K562 (cell line): ENCODE measurements around the gene RAP1GAP2. TPM values are rescaled to one million over a fixed set of nuclear protein-coding genes. Genes with fewer than 3 reads are reported as not detected.

ENCODE experiments used
- ATAC-seq: fragments of 200-7000 bp; cut with Tn5 transposase; 3 replicates; pipeline ENCODE4 v1.9.1; 2020; ENCODE audit warnings: moderate library complexity
- BruUV-seq: library from RNA; stranded (reverse); fragments of 400-500 nt; replicated peaks from 2 replicates; lab custom pipeline; 2021; lab: Mats Ljungman, UMichigan
- CTCF ChIA-PET: fragments of 300-600 bp; formaldehyde crosslinking; extraction: SDS; loops from one replicate; lab custom pipeline; 2021; ENCODE audit warnings: low intra/inter-chr PET ratio; lab: Yijun Ruan, JAX
- POLR2A ChIA-PET: fragments of 300-600, 350-650 bp; sonication (Branson Sonifier 250); formaldehyde crosslinking; extraction: SDS; loops from one replicate; lab custom pipeline; 2021; ENCODE audit warnings: antibody characterized with exemption, inconsistent platforms; lab: Yijun Ruan, JAX
- DNase-seq, 4 experiments: peaks; one replicate each; pipeline versions ENCODE4 v3.0.0 to v3.0.0-alpha.2; 2011 to 2018; ENCODE audit warnings: low spot score in 3 of 4, mixed read lengths in 3 of 4; ENCODE audit errors: extremely low read depth in 1 of 4
- FAIRE-seq: peaks from 2 replicates; lab custom pipeline; 2011; peaks lifted over from hg19 to GRCh38; lab: Jason Lieb, UNC
- H2AFZ ChIP-seq: 2 replicates; pipeline ENCODE4 v1.6.0; 2011; ENCODE audit warnings: low read depth, low read length, control low read depth, inconsistent platforms
- H3K27ac ChIP-seq: fragments of 200-600 bp; 3 replicates; pipeline ENCODE4 v1.8.0; 2011; ENCODE audit warnings: low read depth, mild to moderate bottlenecking, control low read depth, inconsistent platforms, low read length, moderate library complexity, mixed read lengths; ENCODE audit errors: extremely low read depth
- H3K27me3 ChIP-seq, 2 experiments: fragments of 300-600 bp in 1 of 2; 2 replicates in 1 of 2; 3 replicates in 1 of 2; pipeline versions ENCODE4 v1.6.0 to v1.8.0; 2011; ENCODE audit warnings: inconsistent platforms in 2 of 2, low read length in 2 of 2, mild to moderate bottlenecking in 1 of 2, mixed read lengths in 1 of 2, moderate library complexity in 1 of 2; ENCODE audit not compliant: control insufficient read depth in 2 of 2, insufficient read depth in 2 of 2
- H3K36me3 ChIP-seq: fragments of 300-600 bp; 3 replicates; pipeline ENCODE4 v1.8.0; 2011; ENCODE audit warnings: mild to moderate bottlenecking, low read length, inconsistent platforms; ENCODE audit not compliant: control insufficient read depth, insufficient read depth
- H3K4me1 ChIP-seq, 2 experiments: fragments of 200-600 bp in 1 of 2; replicated peaks in 1 of 2; 2 replicates in 1 of 2; 3 replicates in 1 of 2; pipeline versions ENCODE4 v1.5.1 to v1.8.0; 2011; ENCODE audit warnings: inconsistent platforms in 2 of 2, low read length in 2 of 2, mild to moderate bottlenecking in 1 of 2, mixed read lengths in 1 of 2, moderate library complexity in 1 of 2; ENCODE audit not compliant: control insufficient read depth in 2 of 2, insufficient read depth in 2 of 2
- H3K4me2 ChIP-seq: 2 replicates; pipeline ENCODE4 v1.6.1; 2011; ENCODE audit warnings: low read length, control low read depth, inconsistent platforms, mixed read lengths; ENCODE audit not compliant: insufficient read depth
- H3K4me3 ChIP-seq: fragments of 200-600 bp; sonication (generic), shearing (Covaris generic); 2 replicates; pipeline ENCODE4 v1.5.1; 2016; ENCODE audit warnings: control low read depth, inconsistent platforms
- H3K79me2 ChIP-seq: fragments of 200-600 bp; 3 replicates; pipeline ENCODE4 v1.8.0; 2011; ENCODE audit warnings: low read length, inconsistent platforms; ENCODE audit not compliant: control insufficient read depth, insufficient read depth
- H3K9ac ChIP-seq, 2 experiments: 2 replicates each; pipeline versions ENCODE4 v1.6.0 to v1.6.1; 2011; ENCODE audit warnings: low read depth in 2 of 2, low read length in 2 of 2, control low read depth in 1 of 2, inconsistent platforms in 1 of 2, mild to moderate bottlenecking in 1 of 2, mixed read lengths in 1 of 2; ENCODE audit not compliant: insufficient read depth in 1 of 2
- H3K9me1 ChIP-seq: one replicate; pipeline ENCODE4 v1.6.0; 2011; ENCODE audit warnings: inconsistent platforms, mild to moderate bottlenecking, low read length, moderate library complexity; ENCODE audit not compliant: control insufficient read depth, insufficient read depth
- H3K9me3 ChIP-seq: replicated peaks from 2 replicates; pipeline ENCODE4 v1.5.1; 2011; ENCODE audit warnings: low read depth, low read length, inconsistent platforms; ENCODE audit not compliant: control insufficient read depth, insufficient read depth
- H4K20me1 ChIP-seq: replicated peaks from 2 replicates; pipeline ENCODE4 v1.6.1; 2011; ENCODE audit warnings: low read length, inconsistent platforms, mixed read lengths; ENCODE audit not compliant: control insufficient read depth, insufficient read depth
- CBX1 ChIP-seq: sonication (generic); IDR thresholded peaks from 2 replicates; pipeline ENCODE4 v1.6.1; 2016; ENCODE audit warnings: antibody characterized with exemption, low read depth, mild to moderate bottlenecking
- CHCHD3 ChIP-seq: fragments of 250-450 bp; sonication (Bioruptor Pico); IDR thresholded peaks from 2 replicates; pipeline ENCODE4 v2.1.2; 2022; ENCODE audit warnings: mild to moderate bottlenecking
- CREB3 ChIP-seq: fragments of 450-650 bp; conservative IDR thresholded peaks from 2 replicates; pipeline ENCODE4 v1.6.1; 2016; ENCODE audit warnings: missing genetic modification characterization, low read depth, mild to moderate bottlenecking, missing compliant biosample characterization, moderate library complexity
- CREBBP ChIP-seq: IDR thresholded peaks from one replicate; pipeline ENCODE4 v1.6.1; 2012; ENCODE audit warnings: low read depth, mild to moderate bottlenecking, control low read depth, inconsistent platforms, low read length
- FUS ChIP-seq: fragments of 200-400 bp; formaldehyde crosslinking; optimal IDR thresholded peaks from 2 replicates; pipeline ENCODE3; 2017; ENCODE audit warnings: low read depth, low read length
- GABPA ChIP-seq: fragments of 200-800 bp; sonication (Bioruptor generic); conservative IDR thresholded peaks from 2 replicates; pipeline ENCODE4 v1.6.1; 2016; ENCODE audit warnings: low read depth, missing genetic modification characterization, missing compliant biosample characterization
- MTA3 ChIP-seq: fragments of 450-650 bp; formaldehyde crosslinking; IDR thresholded peaks from 2 replicates; pipeline ENCODE4 v1.6.1; 2017; ENCODE audit warnings: mild to moderate bottlenecking, borderline replicate concordance
- MXI1 ChIP-seq: IDR thresholded peaks from 2 replicates; pipeline ENCODE4 v1.6.1; 2011; ENCODE audit warnings: low read depth, mild to moderate bottlenecking, improper control_type of control experiment, low read length
- NCOA4 ChIP-seq: fragments of 450-650 bp; IDR thresholded peaks from 2 replicates; pipeline ENCODE4 v1.6.1; 2018; ENCODE audit warnings: mild to moderate bottlenecking; ENCODE audit not compliant: partially characterized antibody
- NONO ChIP-seq, 2 experiments: fragments of 200-400 bp in 1 of 2; fragments of 450-650 bp in 1 of 2; formaldehyde crosslinking in 1 of 2; IDR thresholded peaks; 2 replicates each; pipeline ENCODE4 v1.6.1; 2017; ENCODE audit warnings: low read depth in 2 of 2, mild to moderate bottlenecking in 2 of 2, moderate library complexity in 2 of 2, low read length in 1 of 2
- NRF1 ChIP-seq, 2 experiments: fragments of 450-650 bp; IDR thresholded peaks in 1 of 2; conservative IDR thresholded peaks in 1 of 2; 2 replicates each; pipeline ENCODE4 v1.6.1; 2014; ENCODE audit warnings: mild to moderate bottlenecking in 2 of 2
- POLR2B ChIP-seq: fragments of 450-650 bp; IDR thresholded peaks from 2 replicates; pipeline ENCODE4 v1.6.1; 2018; ENCODE audit warnings: low read depth; ENCODE audit not compliant: partially characterized antibody
- SIRT6 ChIP-seq: IDR thresholded peaks from one replicate; pipeline ENCODE4 v1.6.1; 2012; ENCODE audit warnings: low read depth, mild to moderate bottlenecking, control low read depth, inconsistent platforms, low read length, moderate library complexity
- SMAD3 ChIP-seq: fragments of 450-650 bp; formaldehyde crosslinking; conservative IDR thresholded peaks from 2 replicates; pipeline ENCODE4 v1.4.0; 2020; ENCODE audit warnings: mild to moderate bottlenecking
- VEZF1 ChIP-seq: fragments of 200-800 bp; sonication (Bioruptor generic); IDR thresholded peaks from 2 replicates; pipeline ENCODE4 v1.6.1; 2017; ENCODE audit warnings: missing genetic modification characterization, missing compliant biosample characterization
- YY1 ChIP-seq, 3 experiments: IDR thresholded peaks; 2 replicates each; pipeline ENCODE4 v1.6.1; 2011; ENCODE audit warnings: low read length in 2 of 3, mild to moderate bottlenecking in 2 of 3, moderate library complexity in 2 of 3, borderline replicate concordance in 1 of 3, control low read depth in 1 of 3, low read depth in 1 of 3; ENCODE audit not compliant: insufficient read depth in 3 of 3, insufficient replicate concordance in 2 of 3, control insufficient read depth in 1 of 3, insufficient read length in 1 of 3; ENCODE audit errors: extremely low read depth in 1 of 3
- ZNF212 ChIP-seq: fragments of 450-650 bp; formaldehyde crosslinking; IDR thresholded peaks from 2 replicates; pipeline ENCODE4 v1.4.0; 2020; ENCODE audit warnings: mild to moderate bottlenecking
- ZNF76 ChIP-seq: fragments of 250-450 bp; sonication (Bioruptor Pico); IDR thresholded peaks from 2 replicates; pipeline ENCODE4 v1.4.0; 2020; ENCODE audit warnings: mild to moderate bottlenecking, moderate library complexity, borderline replicate concordance
- ZNF764 ChIP-seq: fragments of 250-450 bp; sonication (Bioruptor Pico); IDR thresholded peaks from 2 replicates; pipeline ENCODE4 v1.4.0; 2020; ENCODE audit warnings: low read depth, mild to moderate bottlenecking, moderate library complexity
- WGBS: fragments of 100-300 bp; shearing (Covaris generic); methylation state at CpG from one replicate; pipeline ENCODE4 v1.1.6; 2016; ENCODE audit warnings: low coverage, mixed read lengths; ENCODE audit not compliant: insufficient coverage; ENCODE audit errors: missing lambda C conversion rate; 5-methylcytosine and 5-hydroxymethylcytosine counted together
- in situ Hi-C: fragments of 300-500 bp; cut with MboI; formaldehyde crosslinking; loops from 4 replicates; pipeline ENCODE4 v1.15.0; 2018; ENCODE audit warnings: inconsistent platforms, mixed read lengths
- intact Hi-C: fragments of 100-400 bp; cut with micrococcal nuclease; formaldehyde crosslinking; loops from 2 replicates; pipeline ENCODE4 v1.14.2; 2022
- polyA plus RNA-seq, 8 experiments: library from polyadenylated mRNA; depleted of rRNA in 4 of 8; stranded (reverse) in 5 of 8; unstranded in 3 of 8; fragments of >200 nt; fragmentation: Nextera tagmentation in 2 of 8; fragmentation: Illumina TruSeq in 1 of 8; extraction: Ambion mirVana in 2 of 8; extraction: Trizol in 1 of 8; gene quantifications; 2 replicates each; pipeline versions ENCODE4 v1.2.1 to v1.2.3, GENCODE V29; 2011 to 2014; ENCODE audit warnings: inconsistent platforms in 1 of 8, missing spikeins in 1 of 8
- total RNA-seq, 7 experiments: library from RNA; depleted of rRNA in 6 of 7; stranded (reverse); fragments of >200 nt in 6 of 7; fragmentation: Illumina TruSeq in 2 of 7; extraction: Trizol in 2 of 7; gene quantifications; 2 replicates each; pipeline versions ENCODE4 v1.2.1 to v1.2.3, GENCODE V29; 2011 to 2021; ENCODE audit warnings: low replicate concordance in 1 of 7

Gene RAP1GAP2
- total and polyA plus RNA-seq, 9 of the 15 experiments (the other 6 are each of a cell fraction or from before 2014, with no cell fraction given), result 0.01 to 1.3 (median 0.42) TPM; not detected in 1

- BruUV-seq, result no TSS peak
- in situ Hi-C loops (no loop called here), intact Hi-C loops (no loop called here)
- CTCF ChIA-PET, result no interaction called here
- Histone ChIP-seq H3K36me3 (no peaks in the 10 kb centered on the region), H3K27ac (no peak overlapping the region), H3K4me1 (no peaks in the 10 kb centered on the region), H3K4me2 (no peak overlapping the region), H3K9ac (no peak overlapping the region), H3K27me3 (peaks cover 2 to 32% of the 10 kb centered on the region in 2 experiments; a peak in 3 of 5 replicates), H2AFZ (no peak overlapping the region), H3K4me3 (no peak overlapping the region), H3K9me1 (no peaks in the 10 kb centered on the region), H4K20me1 (no peaks in the 10 kb centered on the region), H3K9me3 (no peaks in the 10 kb centered on the region), H3K79me2 (no peaks in the 10 kb centered on the region)
- no peak for FAIRE-seq
- DNase-seq, result no peak
- POLR2A ChIA-PET, result no interaction called here
- ATAC-seq, result no peak
- 0% methylated on average over 10 of the region's 14 CpGs for WGBS
- no peak for TF ChIP-seq YY1 (IDR thresholded peaks at IDR 0.05; ENCODE audit: borderline replicate concordance in 1 of 3, control insufficient read depth in 1 of 3, extremely low read depth in 1 of 3, insufficient read depth in 3 of 3, insufficient read length in 1 of 3, insufficient replicate concordance in 2 of 3, low read depth in 1 of 3, low read length in 2 of 3)
- no peak for TF ChIP-seq NCOA4
- no peak for TF ChIP-seq FUS
- no peak for TF ChIP-seq ZNF212 (CRISPR knock-in tag)
- TF ChIP-seq NRF1 (conservative IDR thresholded peaks at IDR 0.05 in 1 of 2, IDR thresholded peaks at IDR 0.05 in 1 of 2), result no peak
- no peak for TF ChIP-seq ZNF764 (CRISPR knock-in tag)
- TF ChIP-seq VEZF1 (CRISPR knock-in tag), result no peak
- TF ChIP-seq SIRT6, result no peak
- TF ChIP-seq MTA3, result no peak
- no peak for TF ChIP-seq CBX1
- no peak for TF ChIP-seq GABPA (tag)
- no peak for TF ChIP-seq CREB3 (tag)
- no peak for TF ChIP-seq NONO (IDR thresholded peaks at IDR 0.05; ENCODE audit: low read depth in 2 of 2, low read length in 1 of 2)
- TF ChIP-seq ZNF76 (CRISPR knock-in tag), result no peak
- TF ChIP-seq POLR2B, result no peak
- no peak for TF ChIP-seq MXI1
- no peak for TF ChIP-seq CREBBP
- TF ChIP-seq CHCHD3 (CRISPR knock-in tag), result no peak
- no peak for TF ChIP-seq SMAD3 (CRISPR knock-in tag)
These were observed 169.7 kb downstream of the RAP1GAP2 start for GRCh38 chr17:2965621-2966595.
